Stimulated activated CD8-positive, alpha-beta memory T cell treated with anti-CD3 and anti-CD28 coated beads, Interleukin-12 subunit alpha, Interleukin-12 subunit beta, amount 100 ng/mL, for 24 hours (primary cell): Measurements from ENCODE around the gene ADH4.

ENCODE experiments used
- DNase-seq: peaks from one replicate; pipeline ENCODE4 v3.0.0-alpha.2; 2020; ENCODE audit errors: extremely low read depth

Gene ADH4

GRCh38 chr4:99079625-99080295 lies 64.3 kb downstream of the ADH4 start:
- DNase-seq, result no peak

GRCh38 chr4:99078931-99079624 lies 65.0 kb downstream of the ADH4 start:
- DNase-seq, result no peak

GRCh38 chr4:99078336-99078735 lies 65.8 kb downstream of the ADH4 start:
- no peak for DNase-seq

GRCh38 chr4:99077177-99077576 lies 66.9 kb downstream of the ADH4 start:
- DNase-seq, result no peak

GRCh38 chr4:99076292-99076976 lies 67.7 kb downstream of the ADH4 start:
- no peak for DNase-seq

GRCh38 chr4:99074816-99075215 lies 69.3 kb downstream of the ADH4 start:
- no peak for DNase-seq
